ENCODE results near the gene UBC. TPM values are rescaled to one million over a fixed set of nuclear protein-coding genes. Genes with fewer than 3 reads are reported as not detected.

Gene UBC
- total and polyA plus RNA-seq, 9 of the 15 experiments (the other 6 are each of a cell fraction or from before 2014, with no cell fraction given): 533 to 1,153 (median 813) TPM

- TF ChIP-seq RBFOX2 (IDR thresholded peaks at IDR 0.05; ENCODE audit: low read depth, low read length) (peak; percentile 61), HMG20B (CRISPR knock-in tag; IDR thresholded peaks at IDR 0.05) (peak; percentile 69; the same call in 1 of the 2 replicates), MAZ (CRISPR knock-in tag; conservative IDR thresholded peaks at IDR 0.05 in 1 of 2, IDR thresholded peaks at IDR 0.05 in 1 of 2) (peak in 1 of 2 experiments; percentile 83; a peak in 2 of 4 replicates), ZC3H8 (IDR thresholded peaks at IDR 0.05) (peak; percentile 81; the same call in 1 of the 2 replicates), ZC3H4 (CRISPR knock-in tag; IDR thresholded peaks at IDR 0.05; ENCODE audit: borderline replicate concordance) (0 out of 2 replicates have a peak, but pooled peaks have one; percentile 49), TEAD1 (CRISPR knock-in tag; IDR thresholded peaks at IDR 0.05) (peak in 1 of 2 experiments; percentile 71; a peak in 2 of 4 replicates), ZBTB12 (CRISPR knock-in tag; IDR thresholded peaks at IDR 0.05) (no peak; the same call in 1 of the 2 replicates), HINFP (tag; conservative IDR thresholded peaks at IDR 0.05; ENCODE audit: low read depth) (no peak), DLX4 (CRISPR knock-in tag; IDR thresholded peaks at IDR 0.05) (peak; percentile 69), ZNF280B (CRISPR knock-in tag; IDR thresholded peaks at IDR 0.05) (0 out of 2 replicates have a peak, but pooled peaks have one; percentile 14), FOXK1 (CRISPR knock-in tag; IDR thresholded peaks at IDR 0.05; ENCODE audit: borderline replicate concordance) (0 out of 2 replicates have a peak, but pooled peaks have one; percentile 52), ETV1 (tag; conservative IDR thresholded peaks at IDR 0.05; ENCODE audit: low read depth) (0 out of 2 replicates have a peak, but pooled peaks have one; percentile 14), NCOR1 (IDR thresholded peaks at IDR 0.05) (peak; percentile 36; the same call in 1 of the 2 replicates), CGGBP1 (CRISPR knock-in tag; IDR thresholded peaks at IDR 0.05) (peak; percentile 21), ZNF121 (CRISPR knock-in tag; conservative IDR thresholded peaks at IDR 0.05) (no peak), ZFP30 (CRISPR knock-in tag; IDR thresholded peaks at IDR 0.05; ENCODE audit: borderline replicate concordance) (no peak), SIN3A (IDR thresholded peaks at IDR 0.05; ENCODE audit: borderline replicate concordance in 2 of 2, control insufficient read depth in 1 of 2, low read depth in 2 of 2, low read length in 2 of 2) (peak in 1 of 2 experiments; percentile 88; a peak in 2 of 4 replicates), ZKSCAN1 (IDR thresholded peaks at IDR 0.05; ENCODE audit: low read depth, low read length) (0 out of 2 replicates have a peak, but pooled peaks have one; percentile 12), ZNF445 (CRISPR knock-in tag; IDR thresholded peaks at IDR 0.05; ENCODE audit: low read depth) (peak; percentile 85), ZNF778 (CRISPR knock-in tag; IDR thresholded peaks at IDR 0.05) (0 out of 2 replicates have a peak, but pooled peaks have one; percentile 7)
These were observed 3.6 kb downstream of the UBC start (continued) for GRCh38 chr12:124910561-124911478.

All from K562 (cell line).